ENCODE data around the gene MCTS1.
"Not testable (repeated sequence)": the region's sequence is repeated elsewhere in the genome, so short reads cannot be mapped to it uniquely, and the experiment has no call there.

Gene MCTS1

GRCh38 chrX:120575379-120576114, 28.4 kb upstream of the MCTS1 start:
- TF ChIP-seq POLR2A (IDR thresholded peaks at IDR 0.05; ENCODE audit: low read depth, low read length), result no peak
- DNase-seq (ENCODE audit: insufficient read length, low spot score) (no peak), FAIRE-seq (no peak)

- TF ChIP-seq POLR2A (IDR thresholded peaks at IDR 0.05; ENCODE audit: low read depth, low read length), result no peak
- no peak for FAIRE-seq
These were observed 18.2 kb upstream of the MCTS1 start for GRCh38 chrX:120585702-120586101.

GRCh38 chrX:120604361-120604782, 471 bp downstream of the MCTS1 start:
- DNase-seq (ENCODE audit: insufficient read length, low spot score) (peak; percentile 5), FAIRE-seq (peak; percentile 64)
- TF ChIP-seq POLR2A (IDR thresholded peaks at IDR 0.05; ENCODE audit: low read depth, low read length), result no peak

More at GRCh38 chrX:120585702-120586101, 18.2 kb upstream of the MCTS1 start:
- DNase-seq (ENCODE audit: insufficient read length, low spot score), result no peak

GRCh38 chrX:120612086-120612485, 8.2 kb downstream of the MCTS1 start:
- no peak for FAIRE-seq

GRCh38 chrX:120614816-120615215, 10.9 kb downstream of the MCTS1 start:
- FAIRE-seq (no peak), DNase-seq (ENCODE audit: insufficient read length, low spot score) (no peak)
- TF ChIP-seq POLR2A (IDR thresholded peaks at IDR 0.05; ENCODE audit: low read depth, low read length), result no peak

More at GRCh38 chrX:120612086-120612485, 8.2 kb downstream of the MCTS1 start:
- no peak for DNase-seq (ENCODE audit: insufficient read length, low spot score)
- no peak for TF ChIP-seq POLR2A (IDR thresholded peaks at IDR 0.05; ENCODE audit: low read depth, low read length)

- DNase-seq (ENCODE audit: insufficient read length, low spot score) (no peak), FAIRE-seq (no peak)
- no peak for TF ChIP-seq POLR2A (IDR thresholded peaks at IDR 0.05; ENCODE audit: low read depth, low read length)
These were observed 14.2 kb downstream of the MCTS1 start for GRCh38 chrX:120617996-120618630.

GRCh38 chrX:120625371-120625770, 21.5 kb downstream of the MCTS1 start:
- FAIRE-seq, result no peak
- no peak for DNase-seq (ENCODE audit: insufficient read length, low spot score)
- no peak for TF ChIP-seq POLR2A (IDR thresholded peaks at IDR 0.05; ENCODE audit: low read depth, low read length)

- peak; percentile 46; the same call in 1 of the 2 replicates for TF ChIP-seq POLR2A (IDR thresholded peaks at IDR 0.05; ENCODE audit: low read depth, low read length)
- DNase-seq (ENCODE audit: insufficient read length, low spot score), result peak; percentile 63
- FAIRE-seq, result peak; percentile 90
These were observed 26.0 kb downstream of the MCTS1 start, which contains the start of gene C1GALT1C1 for GRCh38 chrX:120629667-120630537. Gene C1GALT1C1, minus strand, starts transcription at chrX:120630054. Its CDS starts 2,888 bp downstream, at chrX:120627166.

GRCh38 chrX:120638619-120639018, 34.7 kb downstream of the MCTS1 start:
- DNase-seq (ENCODE audit: insufficient read length, low spot score) (no peak), FAIRE-seq (no peak)
- no peak for TF ChIP-seq POLR2A (IDR thresholded peaks at IDR 0.05; ENCODE audit: low read depth, low read length)

GRCh38 chrX:120642871-120643270, 39.0 kb downstream of the MCTS1 start:
- no peak for TF ChIP-seq POLR2A (IDR thresholded peaks at IDR 0.05; ENCODE audit: low read depth, low read length)
- DNase-seq (ENCODE audit: insufficient read length, low spot score), result no peak
- no peak for FAIRE-seq

- no peak for TF ChIP-seq POLR2A (IDR thresholded peaks at IDR 0.05; ENCODE audit: low read depth, low read length)
- DNase-seq (ENCODE audit: insufficient read length, low spot score) (no peak), FAIRE-seq (peak; percentile 82)
These were observed 43.2 kb downstream of the MCTS1 start for GRCh38 chrX:120647127-120647526.

- not testable (repeated sequence) for DNase-seq (ENCODE audit: insufficient read length, low spot score); FAIRE-seq
These were observed 48.4 kb downstream of the MCTS1 start for GRCh38 chrX:120652256-120652655.

GRCh38 chrX:120653000-120653399, 49.1 kb downstream of the MCTS1 start:
- DNase-seq (ENCODE audit: insufficient read length, low spot score), result no peak

GRCh38 chrX:120660637-120661036, 56.7 kb downstream of the MCTS1 start:
- DNase-seq (ENCODE audit: insufficient read length, low spot score), result no peak
- no peak for FAIRE-seq
- no peak for TF ChIP-seq POLR2A (IDR thresholded peaks at IDR 0.05; ENCODE audit: low read depth, low read length)

More at GRCh38 chrX:120653000-120653399, 49.1 kb downstream of the MCTS1 start:
- no peak for FAIRE-seq
- no peak for TF ChIP-seq POLR2A (IDR thresholded peaks at IDR 0.05; ENCODE audit: low read depth, low read length)
